ENCODE results near the gene ARHGEF38.

ARHGEF38 gene

DNA sequence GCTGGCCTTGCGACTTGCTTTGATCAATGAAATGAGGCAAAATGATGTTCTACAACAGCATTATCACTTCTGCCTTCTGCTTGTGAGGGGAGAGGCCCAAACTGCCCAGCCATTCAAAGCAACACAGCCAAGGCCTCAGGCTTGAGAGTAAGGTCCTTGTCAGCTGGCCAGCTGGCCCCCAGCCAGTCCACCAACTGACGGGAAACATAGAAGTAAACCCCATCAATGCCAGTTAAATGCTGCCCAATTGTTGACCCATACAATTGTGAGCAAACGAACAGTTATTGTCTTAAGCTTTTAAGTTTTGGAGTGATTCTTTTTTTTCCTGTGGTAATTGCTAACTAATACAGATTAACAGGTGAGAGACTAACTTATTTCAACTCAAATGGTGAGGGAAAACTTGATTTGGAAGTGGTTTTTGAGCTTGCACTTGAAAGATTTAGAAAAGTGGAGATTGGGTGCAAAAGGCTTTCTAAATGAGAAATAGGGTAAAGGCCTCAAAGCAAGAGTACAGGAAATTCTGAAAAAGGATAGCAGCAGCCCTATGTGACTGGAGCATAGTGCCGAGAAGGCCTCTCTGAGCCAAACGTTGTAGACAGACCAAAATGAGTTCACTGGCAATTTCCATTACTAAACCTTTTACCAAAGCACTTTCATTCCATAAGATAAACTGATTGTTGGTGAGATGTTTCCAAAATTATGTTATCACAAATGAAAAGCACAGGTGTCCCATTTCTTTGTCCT, 66.9 kb downstream of the ARHGEF38 start:
- no peak for DNase-seq

DNA sequence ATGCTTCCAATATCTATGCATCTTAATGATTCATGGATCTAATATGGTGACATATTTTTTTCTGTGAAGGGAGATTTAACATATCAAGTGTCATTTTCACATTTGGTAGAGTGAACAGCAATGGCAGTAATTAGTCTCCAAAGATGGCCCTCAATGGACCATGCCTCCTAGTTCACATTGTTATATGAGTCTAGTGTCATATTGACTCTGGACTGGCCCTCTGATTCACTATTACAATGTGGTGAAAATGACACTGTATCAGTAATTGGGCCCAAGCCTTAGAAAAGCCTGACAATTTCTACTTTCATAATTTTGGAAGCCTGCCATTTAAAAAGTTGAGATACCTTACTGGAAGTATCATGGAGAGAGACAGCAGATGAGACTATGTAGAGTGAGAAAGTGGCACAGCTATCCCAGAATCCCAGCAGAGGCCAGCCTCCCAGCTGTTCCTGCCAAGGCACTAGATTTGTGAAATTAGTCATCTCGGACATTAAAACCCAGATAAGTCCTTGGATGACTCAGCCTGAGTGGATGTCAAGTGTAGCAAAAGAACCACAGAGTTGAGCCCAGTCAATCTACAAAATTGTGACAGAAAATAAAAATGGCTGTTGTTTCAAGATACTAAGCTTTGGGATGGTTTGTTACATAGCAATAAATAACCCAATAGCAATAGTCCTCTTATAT, 68.4 kb downstream of the ARHGEF38 start:
- no peak for DNase-seq

DNA sequence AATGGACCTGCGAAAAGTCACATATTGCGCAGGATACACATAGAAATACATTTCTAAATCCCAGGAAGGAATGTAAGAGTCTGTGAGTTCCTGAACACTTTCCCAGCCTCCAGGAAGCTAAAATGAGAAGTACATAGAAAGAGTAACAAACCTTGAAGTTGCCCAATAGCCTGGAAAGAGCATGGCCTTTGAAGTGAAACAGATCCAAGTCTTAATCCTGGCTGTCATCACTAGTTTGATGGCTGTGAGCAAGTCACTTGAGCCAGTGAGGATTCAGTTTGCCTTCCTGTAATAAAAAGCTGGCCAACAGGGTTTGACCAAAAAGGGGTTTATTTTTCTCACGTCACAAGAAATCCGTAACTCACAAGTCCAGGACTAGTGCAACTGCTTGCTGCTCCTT, 69.8 kb downstream of the ARHGEF38 start:
- no peak for DNase-seq

DNA sequence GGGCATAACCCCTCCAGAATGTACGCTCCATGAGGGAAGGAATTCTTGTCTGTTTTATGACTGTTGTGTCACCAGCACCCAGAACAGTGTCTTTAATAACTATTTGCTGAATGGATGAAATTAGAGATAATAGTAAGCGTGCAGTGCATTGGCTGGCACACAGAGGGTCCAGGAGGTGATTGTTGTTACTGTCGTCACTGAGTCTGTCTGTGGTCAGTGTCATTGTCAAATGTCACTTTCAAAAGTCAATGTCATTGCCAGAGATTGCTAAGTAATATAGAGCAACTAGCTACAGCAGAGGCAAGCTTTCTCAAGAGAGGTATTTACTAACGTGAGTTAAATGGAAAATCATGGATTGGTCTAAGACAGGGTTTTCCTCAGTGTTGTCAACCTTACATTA, 70.7 kb downstream of the ARHGEF38 start:
- DNase-seq, result no peak

DNA sequence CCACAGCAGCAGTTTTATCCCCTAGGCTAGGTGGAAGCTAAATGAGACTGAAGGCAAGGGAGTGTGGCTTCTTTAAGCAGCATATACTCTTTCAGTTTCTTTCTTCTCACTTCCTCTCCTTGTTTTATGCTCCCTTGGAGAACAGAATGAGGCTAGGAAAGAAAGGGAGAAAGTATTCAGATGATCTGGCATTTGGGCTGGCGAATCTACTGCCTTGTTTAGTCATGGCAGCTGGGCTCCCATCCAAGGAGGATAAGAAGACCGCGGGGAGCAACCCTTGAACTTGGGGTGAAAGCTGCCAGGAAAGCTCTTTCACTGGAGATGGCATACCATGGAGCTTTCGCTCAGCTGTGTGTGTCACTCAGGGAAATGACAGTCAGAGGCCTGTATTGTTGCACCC, 72.1 kb downstream of the ARHGEF38 start:
- DNase-seq, result no peak

DNA sequence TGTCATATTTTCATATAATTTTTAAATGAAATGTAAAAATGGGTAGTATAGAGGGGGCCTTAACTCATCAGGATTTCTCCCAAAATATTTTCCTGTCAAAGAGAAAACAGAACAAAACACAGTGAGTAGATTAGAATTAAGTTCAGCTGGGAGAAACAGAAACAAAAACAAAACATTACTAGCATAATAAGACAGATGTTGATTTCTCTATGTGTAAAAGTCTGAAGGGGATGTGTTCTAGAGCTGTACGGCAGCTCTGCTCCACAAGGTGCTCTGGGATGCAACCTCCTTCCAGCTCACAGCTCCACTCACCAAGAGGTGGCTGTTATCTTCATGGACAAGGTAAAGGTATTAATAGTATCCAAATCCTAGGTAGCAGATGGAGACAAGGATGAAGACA, 72.8 kb downstream of the ARHGEF38 start:
- no peak for DNase-seq

DNA sequence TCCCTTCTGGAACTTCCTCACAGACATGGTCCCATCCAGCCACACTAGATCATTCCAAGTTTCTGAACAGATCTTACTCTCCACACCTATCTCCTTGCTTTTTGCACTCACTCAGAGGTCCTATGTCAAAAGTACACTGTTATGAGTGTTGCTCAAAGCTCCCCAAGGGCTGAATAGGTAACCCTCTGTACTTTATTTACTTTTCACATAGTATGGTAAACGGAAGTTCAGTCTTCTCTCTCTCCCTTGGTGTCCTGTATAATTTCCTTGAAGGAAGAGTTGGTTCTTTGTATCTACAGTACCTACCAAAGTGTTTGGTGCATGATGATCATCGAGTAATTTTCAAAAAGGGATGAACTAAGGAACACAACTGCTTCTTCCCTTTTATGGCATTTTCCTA, 74.4 kb downstream of the ARHGEF38 start:
- DNase-seq, result no peak

DNA sequence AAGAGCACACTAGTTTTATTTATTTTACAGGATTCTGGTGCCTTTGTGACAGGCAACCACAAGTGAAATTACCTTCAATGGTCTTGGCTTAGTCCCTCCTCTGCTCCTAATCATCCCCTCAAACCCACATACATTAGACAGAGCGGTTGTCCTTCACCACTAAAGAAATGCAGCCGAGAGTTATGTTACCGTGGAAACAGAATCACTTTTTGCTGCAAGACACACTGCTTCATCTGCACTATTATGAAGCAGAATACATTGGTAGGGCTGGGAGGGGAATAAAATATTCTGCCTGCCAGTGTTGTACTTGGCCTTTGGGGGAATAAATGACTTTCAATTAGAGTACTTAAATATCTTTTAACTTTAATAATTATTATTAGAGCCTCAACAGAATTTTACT, 75.2 kb downstream of the ARHGEF38 start:
- DNase-seq, result no peak

DNA sequence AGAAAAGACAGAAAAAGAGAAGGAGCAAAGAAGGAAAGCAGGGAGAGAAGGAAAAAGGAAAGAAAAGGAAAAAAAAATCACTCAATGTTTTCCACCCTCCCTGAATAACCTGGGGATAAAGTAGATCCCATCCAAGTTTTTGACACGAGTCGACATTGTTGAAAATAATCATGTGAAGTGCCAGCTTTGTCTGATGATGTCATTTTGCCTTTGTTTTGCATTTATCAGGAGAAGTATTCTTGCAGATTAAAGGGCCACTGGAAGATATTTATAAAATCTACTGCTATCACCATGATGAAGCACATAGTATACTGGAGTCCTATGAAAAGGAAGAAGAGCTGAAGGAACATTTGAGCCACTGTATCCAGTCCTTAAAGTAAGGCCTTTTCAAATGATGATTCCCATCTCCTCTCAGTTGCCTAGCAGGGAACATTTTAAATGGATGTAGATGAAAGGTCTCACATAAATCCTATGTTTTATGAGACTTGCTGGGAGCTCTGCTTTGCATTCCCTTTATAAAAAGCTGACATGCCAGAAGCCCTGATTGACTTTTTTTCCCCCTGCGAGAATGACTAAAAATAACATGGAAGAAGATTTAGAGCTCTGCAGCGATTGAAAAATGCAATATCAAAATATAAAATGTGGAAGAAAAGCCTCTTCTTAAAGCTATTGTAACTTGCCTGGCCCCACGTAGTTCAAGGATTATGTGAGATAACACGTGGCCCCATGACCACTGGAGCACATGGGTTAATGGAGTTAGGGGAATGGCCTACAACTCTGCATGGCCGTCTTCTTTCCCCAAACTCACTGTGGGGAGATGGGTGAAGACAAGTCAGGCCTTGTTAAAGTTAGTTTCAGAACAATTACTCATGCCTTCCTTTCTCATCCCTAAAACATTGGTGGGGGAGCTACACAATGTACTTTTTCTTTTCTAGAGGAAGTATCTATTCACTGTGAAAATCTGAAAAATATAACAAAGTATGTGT, 78.5 kb downstream of the ARHGEF38 start:
- DNase-seq, result no peak

DNA sequence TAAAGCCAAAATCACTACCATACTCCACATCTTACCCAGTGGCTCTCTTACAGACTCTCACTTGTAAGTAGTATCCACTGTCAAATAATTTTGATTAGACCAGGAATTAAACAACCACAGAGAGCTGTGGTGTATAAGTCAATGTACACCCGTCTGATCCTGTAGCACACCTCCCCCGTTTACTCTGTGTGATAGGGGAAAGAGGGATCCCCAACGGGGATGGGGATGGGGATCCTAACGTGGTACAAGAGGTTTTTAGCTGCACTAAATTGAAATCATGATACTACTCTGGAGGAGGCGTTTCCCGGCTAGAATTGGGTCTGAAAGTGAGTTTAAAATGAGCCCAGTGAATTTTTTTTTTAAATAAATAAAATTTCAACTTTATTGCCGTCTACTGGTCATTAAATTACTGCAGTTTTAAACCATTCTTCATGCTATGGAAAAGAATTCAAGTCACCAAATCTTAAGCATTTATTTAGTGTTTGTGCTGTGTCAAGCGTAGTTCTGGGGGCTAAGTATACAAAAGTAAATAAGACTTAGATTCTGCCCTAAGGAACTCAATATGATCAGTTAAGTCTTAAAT, 79.5 kb downstream of the ARHGEF38 start:
- no peak for DNase-seq

DNA sequence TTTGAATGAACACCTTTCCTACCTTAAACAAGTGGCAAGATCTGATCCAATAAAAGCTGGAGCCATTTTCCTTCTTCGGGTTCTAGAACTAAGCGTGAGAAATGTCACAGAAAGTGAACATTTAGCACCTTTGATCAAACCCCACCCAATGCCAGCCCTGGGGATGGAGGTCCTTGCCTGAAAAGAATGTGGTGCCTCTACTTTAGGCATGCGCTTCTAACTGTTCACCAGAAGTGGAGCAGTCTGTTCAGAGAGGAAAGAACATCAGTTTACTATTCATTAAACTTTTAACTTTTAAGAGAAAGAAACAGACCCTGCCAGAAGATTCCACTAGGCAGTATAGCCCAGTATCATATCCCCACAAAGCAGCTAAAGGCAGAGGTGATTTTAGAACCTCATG, 80.2 kb downstream of the ARHGEF38 start:
- no peak for DNase-seq

DNA sequence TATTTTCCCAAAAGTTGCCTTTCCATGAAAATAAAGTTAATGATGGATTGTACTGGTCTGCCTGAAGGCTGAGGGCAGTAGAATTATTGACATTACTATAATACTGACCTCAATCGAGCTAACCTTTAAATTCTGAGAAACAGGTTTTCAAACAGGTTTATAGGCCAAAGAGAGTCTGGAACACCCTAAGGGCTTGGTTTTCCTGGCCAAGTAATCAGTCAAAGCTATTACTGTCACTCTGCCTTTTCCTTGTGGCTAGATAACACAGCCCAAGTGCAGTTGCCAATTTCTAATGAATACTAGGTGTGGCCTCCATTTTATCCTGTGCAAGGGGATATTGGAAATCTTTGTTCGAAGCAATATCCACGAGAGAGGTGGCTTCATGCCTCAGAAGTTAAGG, 80.8 kb downstream of the ARHGEF38 start:
- no peak for DNase-seq

DNA sequence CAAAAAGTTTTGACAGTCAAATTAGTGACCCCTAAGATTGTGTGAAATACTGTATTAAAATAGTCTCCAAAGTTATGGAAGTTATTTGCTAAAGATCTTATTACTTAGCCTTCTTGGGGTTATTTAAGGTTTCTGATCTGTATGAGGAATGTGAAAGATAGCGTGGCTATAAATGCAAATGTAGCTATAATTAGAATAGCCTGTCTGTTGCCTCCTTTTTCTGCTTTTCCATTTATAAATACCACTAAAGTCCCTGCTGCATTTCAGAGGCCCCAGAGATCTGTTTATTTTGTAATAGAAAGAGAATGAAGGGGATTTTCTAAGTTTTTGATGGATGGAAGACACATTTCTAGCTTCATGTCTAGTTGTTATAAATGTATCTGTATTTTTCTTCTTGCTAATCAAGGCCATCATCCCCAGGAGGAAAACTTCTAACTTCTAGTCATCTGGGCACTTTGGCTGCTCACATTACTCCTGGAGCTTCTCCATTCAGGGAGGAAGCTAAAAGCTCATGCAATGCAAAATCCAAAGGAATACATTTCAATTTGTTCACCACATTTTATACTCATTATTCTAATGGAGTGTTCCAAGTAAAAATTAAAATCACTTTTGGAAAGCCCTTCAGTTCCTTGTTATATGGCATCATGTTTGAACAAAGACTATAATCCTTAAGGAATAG, 82.1 kb downstream of the ARHGEF38 start:
- no peak for DNase-seq

DNA sequence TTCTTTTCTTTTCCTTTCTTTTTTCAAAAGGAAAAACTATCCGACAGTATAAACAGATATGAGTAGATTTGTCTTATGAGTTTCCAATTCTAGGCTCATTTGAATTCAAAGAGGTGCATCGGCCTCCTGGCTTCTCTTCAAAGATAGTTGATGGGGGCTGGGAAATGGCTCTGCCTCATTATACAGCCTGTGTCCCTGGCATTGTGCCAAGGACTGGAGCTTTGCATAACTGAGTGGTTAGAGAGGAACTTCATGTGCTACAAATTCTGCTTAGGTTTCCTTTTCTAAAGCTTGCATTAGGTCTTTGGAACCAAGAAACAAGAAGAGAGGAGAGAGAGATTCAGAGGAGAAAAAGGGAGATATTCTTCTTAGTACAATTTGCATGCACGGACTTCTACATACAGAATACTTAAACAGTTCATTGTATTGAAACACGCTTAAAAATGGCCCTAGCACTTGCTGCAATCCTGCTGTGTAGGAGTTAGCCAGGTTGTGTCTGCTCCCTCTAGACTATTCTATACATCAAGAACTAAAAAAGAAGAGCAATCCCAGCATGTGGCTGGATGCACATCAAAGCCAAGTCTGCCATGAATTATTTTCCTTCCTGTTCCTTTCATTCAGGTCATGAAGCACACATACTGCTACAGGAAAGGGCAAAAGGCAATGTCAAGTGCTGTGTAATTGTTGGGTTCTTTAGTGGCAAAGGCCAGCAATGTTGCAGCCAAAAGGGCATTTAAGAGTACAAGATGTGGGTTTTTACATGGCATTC, 85.2 kb downstream of the ARHGEF38 start:
- DNase-seq, result no peak

DNA sequence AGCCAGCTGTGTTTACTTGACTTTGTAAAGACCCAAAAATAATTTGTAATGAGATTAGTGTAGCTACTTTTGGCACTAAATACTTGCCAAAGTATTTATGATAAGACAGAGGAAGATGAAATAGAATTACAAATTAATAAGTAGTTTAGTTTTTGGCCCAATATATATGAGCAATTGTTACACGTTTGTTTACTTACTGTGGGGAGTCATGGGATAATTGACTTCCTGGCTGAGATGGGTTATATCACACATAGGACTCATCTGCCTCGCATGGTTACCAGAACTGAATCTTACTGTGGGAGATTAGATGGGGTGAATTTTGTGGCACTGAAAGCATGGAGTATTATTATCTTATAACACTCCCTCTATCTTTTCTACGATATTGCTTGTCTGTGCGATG, 89.4 kb downstream of the ARHGEF38 start:
- DNase-seq, result no peak

DNA sequence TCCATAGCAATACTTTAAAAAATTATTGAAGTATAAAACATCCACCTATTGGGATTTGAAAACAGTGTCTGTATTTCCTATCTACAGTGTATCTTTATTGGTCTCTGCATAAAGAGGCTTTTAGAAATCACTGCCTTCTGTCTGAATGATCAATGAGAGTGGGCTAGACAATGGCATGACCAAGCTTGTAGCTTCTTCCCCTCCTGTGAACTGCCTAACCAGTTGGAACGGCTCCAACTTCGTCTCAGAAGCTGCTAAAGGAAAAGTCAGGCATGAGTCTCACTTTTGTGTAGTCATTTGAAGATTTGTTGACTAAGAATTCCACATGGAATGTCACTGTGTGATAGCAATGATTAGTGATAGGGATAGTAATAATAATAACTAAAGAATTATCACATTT, 91.8 kb downstream of the ARHGEF38 start:
- no peak for DNase-seq

DNA sequence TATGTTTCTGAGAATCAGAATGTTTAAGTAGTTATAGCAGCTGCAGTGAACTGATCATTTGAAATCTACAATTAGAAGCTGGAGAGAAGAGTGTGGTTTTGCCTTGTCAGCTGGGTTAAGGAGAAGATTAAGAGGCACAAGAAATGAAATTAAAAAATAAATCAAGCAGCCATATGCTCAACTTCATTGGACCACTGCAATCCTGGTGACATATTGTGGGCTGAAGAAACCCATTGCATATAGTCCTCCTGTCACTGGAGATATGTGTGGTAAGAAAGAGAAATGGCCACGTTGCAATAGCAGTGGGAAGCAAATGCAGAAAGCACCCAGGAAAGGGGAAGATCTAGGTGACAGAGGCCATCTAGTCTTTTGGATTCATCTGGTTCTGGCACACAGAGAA, 93.0 kb downstream of the ARHGEF38 start:
- no peak for DNase-seq

DNA sequence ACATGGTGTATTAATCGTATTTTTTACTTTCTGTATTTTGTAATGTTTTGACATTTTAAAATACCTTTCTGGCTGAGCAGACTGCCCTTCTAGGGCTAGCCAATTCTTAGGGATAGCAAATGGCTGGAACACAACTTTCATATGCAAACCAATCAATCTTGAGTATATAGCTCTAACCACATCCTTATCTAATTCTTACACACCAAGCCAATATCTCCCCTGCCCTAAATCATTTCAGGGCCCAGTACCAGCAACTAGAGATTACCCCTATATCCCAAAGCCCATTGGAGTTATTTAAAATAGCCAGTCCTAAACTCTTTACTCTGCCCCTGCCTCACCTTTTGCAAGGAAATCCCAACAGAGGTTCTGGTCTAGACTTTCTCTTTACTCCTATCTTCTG, 97.8 kb downstream of the ARHGEF38 start:
- no peak for DNase-seq

DNA sequence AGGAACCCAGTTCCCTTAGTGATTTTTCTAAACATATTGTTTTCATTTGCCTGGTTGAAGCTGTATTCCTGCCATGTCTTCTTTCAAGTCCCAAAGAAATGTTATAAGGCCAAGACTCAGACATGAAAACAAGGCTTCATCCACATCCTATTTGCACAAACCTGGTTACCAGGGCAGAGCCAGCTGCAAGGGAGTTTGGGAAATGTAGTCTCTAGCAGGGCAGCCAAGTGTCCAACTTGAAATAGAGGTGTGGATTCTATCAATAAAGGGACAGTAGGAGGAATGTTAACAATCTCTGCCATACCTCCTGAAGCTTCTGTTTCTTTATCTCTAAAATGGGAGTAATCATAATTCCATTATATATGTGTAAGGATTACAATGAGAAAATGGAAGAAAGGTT, 99.5 kb downstream of the ARHGEF38 start:
- DNase-seq, result no peak

DNA sequence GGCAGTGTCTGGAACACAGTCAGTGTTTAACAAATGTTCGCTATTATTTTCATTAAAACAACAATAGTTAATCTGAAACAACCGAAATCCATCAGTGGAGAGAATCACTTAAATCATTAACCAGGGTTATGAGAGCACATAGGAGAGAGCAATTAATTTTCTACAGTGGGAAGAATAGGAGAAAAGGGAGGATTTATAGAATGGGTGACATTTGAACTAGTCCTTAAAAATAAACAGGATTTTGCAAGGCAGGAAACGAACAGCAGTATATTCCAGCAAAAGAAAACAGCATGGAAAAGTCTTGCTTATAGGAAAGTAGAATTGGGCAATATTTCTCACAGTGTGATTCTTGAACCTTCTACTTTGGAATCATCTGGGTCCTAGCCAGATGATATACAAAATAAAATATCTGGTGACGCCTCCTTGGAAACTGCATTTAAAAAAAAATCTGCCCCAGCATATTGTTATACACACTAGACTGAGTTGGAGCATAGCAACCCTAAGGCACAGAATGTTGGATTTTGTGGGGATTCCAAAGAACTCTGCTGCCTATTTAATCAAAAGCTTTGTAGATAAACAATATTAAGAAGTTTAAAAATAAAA, 100.0 kb downstream of the ARHGEF38 start:
- DNase-seq, result no peak

DNA sequence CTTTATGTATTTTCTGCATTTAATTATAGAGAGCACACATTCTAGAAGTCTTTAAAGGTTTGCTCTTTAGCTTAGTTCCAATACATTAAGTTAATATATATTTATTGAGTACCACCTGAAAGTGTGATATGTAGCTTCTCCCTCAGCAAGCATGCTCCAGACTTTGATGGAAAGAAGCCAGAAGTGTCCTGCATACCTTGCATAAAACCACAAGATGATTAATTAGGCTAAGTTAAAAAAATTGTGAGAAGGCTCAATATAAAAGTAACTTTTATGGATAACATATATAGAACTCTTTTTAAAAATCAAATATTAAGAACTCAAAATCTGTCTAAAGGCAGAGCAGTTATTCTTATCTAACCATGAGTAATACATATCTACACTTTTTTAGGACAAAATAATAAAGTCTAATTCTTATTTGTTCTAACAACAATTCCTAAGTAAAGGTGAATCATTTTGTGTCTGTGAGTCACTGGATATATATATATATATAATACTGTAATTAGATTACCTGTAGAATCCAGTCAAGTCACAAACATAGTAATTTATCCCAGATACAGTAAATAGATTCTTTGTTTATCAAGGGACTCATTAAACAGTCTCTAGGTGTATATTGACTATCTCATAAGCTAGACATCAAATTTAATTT, 104.8 kb downstream of the ARHGEF38 start:
- DNase-seq, result no peak
